ENCODE results near the gene PAX6. TPM values are rescaled to one million over a fixed set of nuclear protein-coding genes. Genes with fewer than 3 reads are reported as not detected.

The PAX6 gene
- not detected for total RNA-seq

GRCh38 chr11:31810779-31811647 is at the start of gene PAX6:
Gene PAX6, minus strand, starts transcription at chr11:31811322. Its CDS starts 4,911 bp downstream, at chr11:31806411.
- TF ChIP-seq CTCF (IDR thresholded peaks at IDR 0.05; ENCODE audit: low read depth): no peak

DNA sequence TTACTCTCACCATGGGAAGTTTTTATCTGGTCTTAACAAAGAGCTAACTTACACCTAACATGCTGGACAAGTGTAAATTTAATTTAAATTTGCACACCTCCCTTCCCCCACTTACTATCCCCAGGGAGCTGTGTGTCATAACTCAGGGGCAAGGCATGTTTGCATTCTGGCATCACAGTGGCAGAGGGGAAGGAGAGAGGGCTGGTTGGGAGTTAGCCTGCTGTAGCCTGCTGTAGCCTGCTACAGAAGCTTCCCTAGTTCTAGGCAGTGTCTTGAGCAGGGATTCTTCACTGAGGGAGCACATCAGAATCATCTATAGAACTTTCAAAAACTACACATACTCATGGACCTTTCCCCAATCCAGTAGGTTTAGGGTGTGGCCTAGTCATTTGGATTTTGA is 49.3 kb upstream of the PAX6 start:
- no peak for TF ChIP-seq CTCF (IDR thresholded peaks at IDR 0.05; ENCODE audit: low read depth)

GRCh38 chr11:31856248-31856647 is 45.1 kb upstream of the PAX6 start:
- TF ChIP-seq CTCF (IDR thresholded peaks at IDR 0.05; ENCODE audit: low read depth): no peak

DNA sequence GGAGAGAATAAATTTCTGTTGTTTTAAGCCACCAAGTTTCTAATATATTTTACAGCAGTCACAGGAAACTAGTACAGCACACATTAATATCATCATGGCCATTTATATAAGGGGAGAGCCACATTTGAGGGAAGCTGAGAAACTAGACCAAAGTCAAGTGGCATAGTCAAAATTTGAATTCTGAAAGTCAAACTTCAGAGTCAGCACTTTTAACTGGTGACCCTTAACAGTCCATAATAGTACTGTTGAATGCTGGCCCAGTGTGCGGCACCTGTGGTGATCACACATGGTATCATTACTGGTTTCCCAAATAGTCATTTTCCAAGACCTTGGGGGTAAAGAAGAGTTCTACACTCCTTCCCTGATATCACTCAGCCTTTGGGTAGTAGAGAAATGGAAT is 44.3 kb upstream of the PAX6 start:
- TF ChIP-seq CTCF (IDR thresholded peaks at IDR 0.05; ENCODE audit: low read depth): no peak

DNA sequence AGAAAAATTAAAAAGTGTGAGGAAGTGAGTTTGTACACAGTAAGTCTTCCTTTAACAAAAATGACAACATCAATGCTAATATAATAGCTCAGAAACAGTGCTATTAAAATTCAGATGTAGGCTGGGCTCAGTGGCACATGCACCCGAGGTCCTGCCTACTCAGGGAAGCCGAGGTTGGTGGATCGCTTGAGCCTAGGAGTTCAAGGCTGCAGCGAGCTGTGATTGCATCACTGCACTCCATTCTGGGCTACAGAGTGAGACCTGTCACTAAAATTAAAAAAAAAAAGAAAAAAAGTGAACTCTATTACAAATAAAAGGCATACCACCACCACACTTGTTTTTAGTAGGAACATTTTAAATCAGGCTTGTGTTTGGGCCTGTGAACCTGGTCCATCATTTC is 39.2 kb upstream of the PAX6 start:
- no peak for TF ChIP-seq CTCF (IDR thresholded peaks at IDR 0.05; ENCODE audit: low read depth)

GRCh38 chr11:31847761-31848160 is 36.6 kb upstream of the PAX6 start:
- no peak for TF ChIP-seq CTCF (IDR thresholded peaks at IDR 0.05; ENCODE audit: low read depth)

GRCh38 chr11:31845331-31845730 is 34.2 kb upstream of the PAX6 start:
- TF ChIP-seq CTCF (IDR thresholded peaks at IDR 0.05; ENCODE audit: low read depth): no peak
